Measurements from ENCODE around the gene KIF26B.

GRCh38 chr1:245614476-245614875, 459.7 kb downstream of the KIF26B start:
- TF ChIP-seq CTCF (conservative IDR thresholded peaks at IDR 0.05; ENCODE audit: low read length) (no peak), EZH2phosphoT487 (IDR thresholded peaks at IDR 0.05; ENCODE audit: borderline replicate concordance) (no peak)

All from Loucy (cell line).